Epithelial cell of proximal tubule (primary cell): ENCODE data around the gene ZSCAN29. TPM values are rescaled to one million over a fixed set of nuclear protein-coding genes. Genes with fewer than 3 reads are reported as not detected.
A peak's percentile ranks its signal among the peaks of the same experiment; 100 is the strongest.

Experiments used
- DNase-seq: peaks from one replicate; pipeline ENCODE4 v3.0.0-alpha.2; 2011; ENCODE audit warnings: low read depth
- H3K4me3 ChIP-seq: 2 replicates; pipeline ENCODE4 v1.5.1; 2011; ENCODE audit warnings: low read depth, mild to moderate bottlenecking, low read length
- CTCF ChIP-seq: conservative IDR thresholded peaks from 2 replicates; pipeline ENCODE4 v1.5.1; 2012; ENCODE audit warnings: low read depth, mild to moderate bottlenecking, low read length
- total RNA-seq: library from RNA; depleted of rRNA; stranded (reverse); fragments of >200 nt; gene quantifications from 2 replicates; pipeline ENCODE4 v1.2.3, GENCODE V29; 2015

Gene ZSCAN29
- total RNA-seq, 1 donor from 2014 or later = 29.1 TPM

- no peak overlapping the region for H3K4me3 ChIP-seq
- no peak for TF ChIP-seq CTCF
- DNase-seq = no peak
These were observed 45.7 kb downstream of the ZSCAN29 start for GRCh38 chr15:43325039-43325684.

- DNase-seq = no peak
- H3K4me3 ChIP-seq = no peak overlapping the region
- no peak for TF ChIP-seq CTCF
These were observed 51.7 kb downstream of the ZSCAN29 start for GRCh38 chr15:43318990-43319771.

- no peak for TF ChIP-seq CTCF
- no peak overlapping the region for H3K4me3 ChIP-seq
- DNase-seq = peak; percentile 74
These were observed 53.2 kb downstream of the ZSCAN29 start for GRCh38 chr15:43317566-43318184.

- TF ChIP-seq CTCF = no peak
- no peak overlapping the region for H3K4me3 ChIP-seq
- no peak for DNase-seq
These were observed 53.9 kb downstream of the ZSCAN29 start for GRCh38 chr15:43316971-43317346.

GRCh38 chr15:43316016-43316970 is 54.5 kb downstream of the ZSCAN29 start:
- no peak for TF ChIP-seq CTCF
- no peak for DNase-seq
- no peak overlapping the region for H3K4me3 ChIP-seq

- no peak for TF ChIP-seq CTCF
- no peak overlapping the region for H3K4me3 ChIP-seq
- no peak for DNase-seq
These were observed 56.7 kb downstream of the ZSCAN29 start for GRCh38 chr15:43314171-43314570.
